ENCODE results near the gene TGFB3. TPM values are rescaled to one million over a fixed set of nuclear protein-coding genes. Genes with fewer than 3 reads are reported as not detected.

Gene TGFB3
- total and polyA plus RNA-seq, 4 donors, result 2.1 to 5.8 (median 3.2) TPM

- TF ChIP-seq RXRA (IDR thresholded peaks at IDR 0.05) (no peak), FOXA2 (IDR thresholded peaks at IDR 0.05) (no peak), HNF4G (IDR thresholded peaks at IDR 0.05) (no peak)
These were observed 10.3 kb downstream of the TGFB3 start (continued) for GRCh38 chr14:75971509-75971908.

- no peaks in the 10 kb centered on the region for H3K27me3 ChIP-seq (ENCODE audit: control insufficient read depth in 4 of 4, insufficient read depth in 4 of 4, low read length in 3 of 4)
- no peak for DNase-seq (ENCODE audit: low spot score)
- no peak overlapping the region for H3K4me3 ChIP-seq (ENCODE audit: low read depth in 1 of 3, low read length in 3 of 3)
- WGBS, result 91% methylated on average over 9 of the region's 9 CpGs
- H3K9ac ChIP-seq (ENCODE audit: low read depth in 1 of 2, low read length in 2 of 2), result no peak overlapping the region
- TF ChIP-seq, protein P1, sequence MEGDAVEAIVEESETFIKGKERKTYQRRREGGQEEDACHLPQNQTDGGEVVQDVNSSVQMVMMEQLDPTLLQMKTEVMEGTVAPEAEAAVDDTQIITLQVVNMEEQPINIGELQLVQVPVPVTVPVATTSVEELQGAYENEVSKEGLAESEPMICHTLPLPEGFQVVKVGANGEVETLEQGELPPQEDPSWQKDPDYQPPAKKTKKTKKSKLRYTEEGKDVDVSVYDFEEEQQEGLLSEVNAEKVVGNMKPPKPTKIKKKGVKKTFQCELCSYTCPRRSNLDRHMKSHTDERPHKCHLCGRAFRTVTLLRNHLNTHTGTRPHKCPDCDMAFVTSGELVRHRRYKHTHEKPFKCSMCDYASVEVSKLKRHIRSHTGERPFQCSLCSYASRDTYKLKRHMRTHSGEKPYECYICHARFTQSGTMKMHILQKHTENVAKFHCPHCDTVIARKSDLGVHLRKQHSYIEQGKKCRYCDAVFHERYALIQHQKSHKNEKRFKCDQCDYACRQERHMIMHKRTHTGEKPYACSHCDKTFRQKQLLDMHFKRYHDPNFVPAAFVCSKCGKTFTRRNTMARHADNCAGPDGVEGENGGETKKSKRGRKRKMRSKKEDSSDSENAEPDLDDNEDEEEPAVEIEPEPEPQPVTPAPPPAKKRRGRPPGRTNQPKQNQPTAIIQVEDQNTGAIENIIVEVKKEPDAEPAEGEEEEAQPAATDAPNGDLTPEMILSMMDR (IDR thresholded peaks at IDR 0.05; ENCODE audit: low read depth, low read length, missing input control), result no peak
- TF ChIP-seq YY1 (IDR thresholded peaks at IDR 0.05) (no peak), SP1 (IDR thresholded peaks at IDR 0.05) (no peak), JUND (IDR thresholded peaks at IDR 0.05) (no peak), NR2F2 (IDR thresholded peaks at IDR 0.05) (no peak), EGR1 (IDR thresholded peaks at IDR 0.05; ENCODE audit: low read depth in 2 of 2) (no peak), ZBTB33 (IDR thresholded peaks at IDR 0.05) (no peak), RXRA (IDR thresholded peaks at IDR 0.05) (no peak), HNF4A (conservative IDR thresholded peaks at IDR 0.05) (no peak), FOXA1 (IDR thresholded peaks at IDR 0.05) (no peak), TAF1 (conservative IDR thresholded peaks at IDR 0.05) (no peak), MAX (IDR thresholded peaks at IDR 0.05) (no peak), HNF4G (IDR thresholded peaks at IDR 0.05) (no peak), RAD21 (IDR thresholded peaks at IDR 0.05) (no peak), FOXA2 (IDR thresholded peaks at IDR 0.05) (no peak), GABPA (IDR thresholded peaks at IDR 0.05 in 1 of 2, conservative IDR thresholded peaks at IDR 0.05 in 1 of 2) (no peak)
- TF ChIP-seq, protein P2, sequence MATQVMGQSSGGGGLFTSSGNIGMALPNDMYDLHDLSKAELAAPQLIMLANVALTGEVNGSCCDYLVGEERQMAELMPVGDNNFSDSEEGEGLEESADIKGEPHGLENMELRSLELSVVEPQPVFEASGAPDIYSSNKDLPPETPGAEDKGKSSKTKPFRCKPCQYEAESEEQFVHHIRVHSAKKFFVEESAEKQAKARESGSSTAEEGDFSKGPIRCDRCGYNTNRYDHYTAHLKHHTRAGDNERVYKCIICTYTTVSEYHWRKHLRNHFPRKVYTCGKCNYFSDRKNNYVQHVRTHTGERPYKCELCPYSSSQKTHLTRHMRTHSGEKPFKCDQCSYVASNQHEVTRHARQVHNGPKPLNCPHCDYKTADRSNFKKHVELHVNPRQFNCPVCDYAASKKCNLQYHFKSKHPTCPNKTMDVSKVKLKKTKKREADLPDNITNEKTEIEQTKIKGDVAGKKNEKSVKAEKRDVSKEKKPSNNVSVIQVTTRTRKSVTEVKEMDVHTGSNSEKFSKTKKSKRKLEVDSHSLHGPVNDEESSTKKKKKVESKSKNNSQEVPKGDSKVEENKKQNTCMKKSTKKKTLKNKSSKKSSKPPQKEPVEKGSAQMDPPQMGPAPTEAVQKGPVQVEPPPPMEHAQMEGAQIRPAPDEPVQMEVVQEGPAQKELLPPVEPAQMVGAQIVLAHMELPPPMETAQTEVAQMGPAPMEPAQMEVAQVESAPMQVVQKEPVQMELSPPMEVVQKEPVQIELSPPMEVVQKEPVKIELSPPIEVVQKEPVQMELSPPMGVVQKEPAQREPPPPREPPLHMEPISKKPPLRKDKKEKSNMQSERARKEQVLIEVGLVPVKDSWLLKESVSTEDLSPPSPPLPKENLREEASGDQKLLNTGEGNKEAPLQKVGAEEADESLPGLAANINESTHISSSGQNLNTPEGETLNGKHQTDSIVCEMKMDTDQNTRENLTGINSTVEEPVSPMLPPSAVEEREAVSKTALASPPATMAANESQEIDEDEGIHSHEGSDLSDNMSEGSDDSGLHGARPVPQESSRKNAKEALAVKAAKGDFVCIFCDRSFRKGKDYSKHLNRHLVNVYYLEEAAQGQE (IDR thresholded peaks at IDR 0.05), result no peak
- TF ChIP-seq, protein P3, sequence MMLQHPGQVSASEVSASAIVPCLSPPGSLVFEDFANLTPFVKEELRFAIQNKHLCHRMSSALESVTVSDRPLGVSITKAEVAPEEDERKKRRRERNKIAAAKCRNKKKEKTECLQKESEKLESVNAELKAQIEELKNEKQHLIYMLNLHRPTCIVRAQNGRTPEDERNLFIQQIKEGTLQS (IDR thresholded peaks at IDR 0.05), result no peak
- no peaks in the 10 kb centered on the region for H3K9me3 ChIP-seq (ENCODE audit: control insufficient read depth in 4 of 4, low read length in 3 of 4)
- peaks cover 0 to 25% (median 2%) of the 10 kb centered on the region in 4 donors for H3K36me3 ChIP-seq (ENCODE audit: control insufficient read depth in 4 of 4, insufficient read depth in 3 of 4, low read depth in 1 of 4, low read length in 3 of 4)
- no peaks in the 10 kb centered on the region for H3K4me1 ChIP-seq (ENCODE audit: control insufficient read depth in 4 of 4, insufficient read depth in 4 of 4, low read length in 3 of 4)
- H3K27ac ChIP-seq (ENCODE audit: low read depth in 1 of 2, low read length in 2 of 2), result no peak overlapping the region
These were observed 10.8 kb downstream of the TGFB3 start for GRCh38 chr14:75970989-75971388.

Measured in liver (tissue), 9 donors.